IPS-NIHi7 (cell line): Measurements from ENCODE around the gene C2CD3.

Experiments
- DNase-seq: peaks from one replicate; pipeline ENCODE4 v3.0.0; 2012; ENCODE audit warnings: mixed read lengths; ENCODE audit errors: extremely low spot score

The C2CD3 gene

GRCh38 chr11:74170694-74171629 is at the start of gene C2CD3, which contains the start of gene PPME1:
TSS of gene C2CD3 (minus strand) at chr11:74171002. CDS start at chr11:74170792, 210 bp downstream.
TSS of gene PPME1 (plus strand) at chr11:74171289. CDS start at chr11:74171422, 133 bp downstream.
- peak; percentile 95 for DNase-seq

- DNase-seq: no peak
These were observed 49.6 kb upstream of the C2CD3 start for GRCh38 chr11:74220376-74220775.

- DNase-seq: no peak
These were observed 41.7 kb upstream of the C2CD3 start for GRCh38 chr11:74212533-74212932.

- DNase-seq: no peak
These were observed 37.7 kb upstream of the C2CD3 start for GRCh38 chr11:74208507-74208906.

GRCh38 chr11:74206746-74207145 is 35.9 kb upstream of the C2CD3 start:
- no peak for DNase-seq

GRCh38 chr11:74205181-74205580 is 34.4 kb upstream of the C2CD3 start:
- no peak for DNase-seq

GRCh38 chr11:74204701-74205100 is 33.9 kb upstream of the C2CD3 start:
- DNase-seq: no peak

GRCh38 chr11:74203966-74204365 is 33.2 kb upstream of the C2CD3 start:
- no peak for DNase-seq

- DNase-seq: no peak
These were observed 26.1 kb upstream of the C2CD3 start for GRCh38 chr11:74196781-74197486.

GRCh38 chr11:74195828-74196227 is 25.0 kb upstream of the C2CD3 start:
- DNase-seq: no peak

- DNase-seq: no peak
These were observed 14.9 kb upstream of the C2CD3 start for GRCh38 chr11:74185695-74186094.

- no peak for DNase-seq
These were observed 14.5 kb upstream of the C2CD3 start for GRCh38 chr11:74185285-74185684.

- DNase-seq: no peak
These were observed 11.8 kb upstream of the C2CD3 start for GRCh38 chr11:74182635-74183034.

- no peak for DNase-seq
These were observed 8.6 kb upstream of the C2CD3 start for GRCh38 chr11:74179234-74180052.

- no peak for DNase-seq
These were observed 5.1 kb upstream of the C2CD3 start for GRCh38 chr11:74175920-74176319.

- no peak for DNase-seq
These were observed 1.2 kb upstream of the C2CD3 start for GRCh38 chr11:74171997-74172396.

- DNase-seq: no peak
These were observed 797 bp upstream of the C2CD3 start for GRCh38 chr11:74171630-74171968.

- no peak for DNase-seq
These were observed 904 bp downstream of the C2CD3 start for GRCh38 chr11:74169738-74170458.

GRCh38 chr11:74168838-74169237 is 2.0 kb downstream of the C2CD3 start:
- DNase-seq: no peak

GRCh38 chr11:74162681-74163467 is 7.9 kb downstream of the C2CD3 start:
- no peak for DNase-seq

GRCh38 chr11:74159642-74160041 is 11.2 kb downstream of the C2CD3 start:
- no peak for DNase-seq
